Measurements from ENCODE around the gene NPFF. TPM values are rescaled to one million over a fixed set of nuclear protein-coding genes. Genes with fewer than 3 reads are reported as not detected.

Gene NPFF
- total and polyA plus RNA-seq, 10 of the 15 experiments (the other 5 are each of a cell fraction or from before 2014, with no cell fraction given), result 0.21 to 0.69 (median 0.23) TPM; not detected in 7

DNA sequence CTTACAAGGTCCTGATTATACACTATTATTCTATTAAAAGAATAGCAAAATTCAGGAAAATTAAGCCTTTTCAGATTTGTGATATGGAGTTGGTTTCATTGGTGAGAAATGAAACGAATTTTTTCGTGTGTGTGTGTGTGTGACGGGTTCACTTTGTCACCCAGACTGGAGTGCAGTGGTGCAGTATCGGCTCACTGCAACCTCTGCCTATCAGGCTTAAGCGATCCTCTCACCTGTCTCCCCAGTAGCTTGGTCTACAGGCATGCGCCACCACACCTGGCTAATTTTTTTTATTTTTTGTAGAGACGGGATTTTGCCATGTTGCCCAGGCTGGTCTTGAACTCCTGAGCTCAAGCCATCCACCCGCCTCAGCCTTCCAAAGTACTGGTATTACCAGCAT is 45.7 kb downstream of the NPFF start (continued):
- TF ChIP-seq, protein P1, sequence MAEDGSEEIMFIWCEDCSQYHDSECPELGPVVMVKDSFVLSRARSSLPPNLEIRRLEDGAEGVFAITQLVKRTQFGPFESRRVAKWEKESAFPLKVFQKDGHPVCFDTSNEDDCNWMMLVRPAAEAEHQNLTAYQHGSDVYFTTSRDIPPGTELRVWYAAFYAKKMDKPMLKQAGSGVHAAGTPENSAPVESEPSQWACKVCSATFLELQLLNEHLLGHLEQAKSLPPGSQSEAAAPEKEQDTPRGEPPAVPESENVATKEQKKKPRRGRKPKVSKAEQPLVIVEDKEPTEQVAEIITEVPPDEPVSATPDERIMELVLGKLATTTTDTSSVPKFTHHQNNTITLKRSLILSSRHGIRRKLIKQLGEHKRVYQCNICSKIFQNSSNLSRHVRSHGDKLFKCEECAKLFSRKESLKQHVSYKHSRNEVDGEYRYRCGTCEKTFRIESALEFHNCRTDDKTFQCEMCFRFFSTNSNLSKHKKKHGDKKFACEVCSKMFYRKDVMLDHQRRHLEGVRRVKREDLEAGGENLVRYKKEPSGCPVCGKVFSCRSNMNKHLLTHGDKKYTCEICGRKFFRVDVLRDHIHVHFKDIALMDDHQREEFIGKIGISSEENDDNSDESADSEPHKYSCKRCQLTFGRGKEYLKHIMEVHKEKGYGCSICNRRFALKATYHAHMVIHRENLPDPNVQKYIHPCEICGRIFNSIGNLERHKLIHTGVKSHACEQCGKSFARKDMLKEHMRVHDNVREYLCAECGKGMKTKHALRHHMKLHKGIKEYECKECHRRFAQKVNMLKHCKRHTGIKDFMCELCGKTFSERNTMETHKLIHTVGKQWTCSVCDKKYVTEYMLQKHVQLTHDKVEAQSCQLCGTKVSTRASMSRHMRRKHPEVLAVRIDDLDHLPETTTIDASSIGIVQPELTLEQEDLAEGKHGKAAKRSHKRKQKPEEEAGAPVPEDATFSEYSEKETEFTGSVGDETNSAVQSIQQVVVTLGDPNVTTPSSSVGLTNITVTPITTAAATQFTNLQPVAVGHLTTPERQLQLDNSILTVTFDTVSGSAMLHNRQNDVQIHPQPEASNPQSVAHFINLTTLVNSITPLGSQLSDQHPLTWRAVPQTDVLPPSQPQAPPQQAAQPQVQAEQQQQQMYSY (CRISPR knock-in tag; IDR thresholded peaks at IDR 0.05), result no peak
- TF ChIP-seq ZNF592 (IDR thresholded peaks at IDR 0.05) (no peak), CEBPB (IDR thresholded peaks at IDR 0.05; ENCODE audit: borderline replicate concordance in 1 of 2, low read depth in 2 of 2, low read length in 2 of 2) (no peak), ETV6 (conservative IDR thresholded peaks at IDR 0.05 in 1 of 2, IDR thresholded peaks at IDR 0.05 in 1 of 2; ENCODE audit: borderline replicate concordance in 1 of 2, low read depth in 1 of 2) (no peak)

Data from GM12878 (cell line).